Neural cell (in vitro differentiated cells): Measurements from ENCODE around the gene SHC2.

ENCODE experiments used
- POLR2AphosphoS5 ChIP-seq: IDR thresholded peaks from 2 replicates; pipeline ENCODE4 v1.6.1; 2012
- TF ChIP-seq, protein P1 (sequence below): fragments of 450-650 bp; IDR thresholded peaks from 2 replicates; pipeline ENCODE4 v1.5.1; 2014; ENCODE audit warnings: antibody characterized with exemption, mild to moderate bottlenecking, moderate library complexity; ENCODE audit not compliant: poor library complexity, severe bottlenecking

DNA sequence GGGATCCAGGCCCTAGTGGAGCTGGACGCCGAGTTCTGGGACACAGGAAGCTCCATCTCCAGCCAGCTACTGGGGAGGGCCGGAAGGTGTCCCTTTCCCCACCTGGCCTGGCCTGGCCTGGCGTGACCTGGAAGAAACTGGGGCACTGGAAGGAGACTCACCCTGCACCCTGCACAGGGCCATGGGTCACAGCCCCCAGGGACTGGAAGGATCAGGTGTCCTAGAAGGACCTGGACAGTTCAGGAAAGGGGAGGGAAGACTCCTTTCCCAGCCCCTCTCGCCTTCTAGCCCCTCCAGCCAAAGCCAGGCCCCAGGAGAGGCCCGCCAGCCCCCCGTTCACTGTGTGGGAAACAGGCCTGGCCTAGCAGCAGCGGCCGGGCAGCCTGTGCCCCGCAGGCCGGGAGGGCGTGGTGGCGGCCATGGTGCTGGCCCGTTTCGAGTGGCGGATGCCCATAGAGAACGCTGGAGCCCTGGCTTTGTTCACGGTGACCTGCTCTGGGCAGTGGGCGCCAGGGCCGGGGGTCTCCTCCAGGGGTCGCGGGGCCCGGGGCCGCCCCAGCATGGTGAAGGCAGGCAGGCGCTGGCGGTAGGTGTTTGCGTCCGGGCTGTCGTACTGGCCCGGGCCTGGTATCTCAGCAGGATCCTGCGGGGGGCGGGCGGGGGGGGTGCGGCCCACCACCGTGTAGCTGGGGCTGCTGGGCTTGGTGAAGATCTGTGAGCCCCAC is 2.8 kb upstream of the SHC2 start:
- TF ChIP-seq, protein P1, sequence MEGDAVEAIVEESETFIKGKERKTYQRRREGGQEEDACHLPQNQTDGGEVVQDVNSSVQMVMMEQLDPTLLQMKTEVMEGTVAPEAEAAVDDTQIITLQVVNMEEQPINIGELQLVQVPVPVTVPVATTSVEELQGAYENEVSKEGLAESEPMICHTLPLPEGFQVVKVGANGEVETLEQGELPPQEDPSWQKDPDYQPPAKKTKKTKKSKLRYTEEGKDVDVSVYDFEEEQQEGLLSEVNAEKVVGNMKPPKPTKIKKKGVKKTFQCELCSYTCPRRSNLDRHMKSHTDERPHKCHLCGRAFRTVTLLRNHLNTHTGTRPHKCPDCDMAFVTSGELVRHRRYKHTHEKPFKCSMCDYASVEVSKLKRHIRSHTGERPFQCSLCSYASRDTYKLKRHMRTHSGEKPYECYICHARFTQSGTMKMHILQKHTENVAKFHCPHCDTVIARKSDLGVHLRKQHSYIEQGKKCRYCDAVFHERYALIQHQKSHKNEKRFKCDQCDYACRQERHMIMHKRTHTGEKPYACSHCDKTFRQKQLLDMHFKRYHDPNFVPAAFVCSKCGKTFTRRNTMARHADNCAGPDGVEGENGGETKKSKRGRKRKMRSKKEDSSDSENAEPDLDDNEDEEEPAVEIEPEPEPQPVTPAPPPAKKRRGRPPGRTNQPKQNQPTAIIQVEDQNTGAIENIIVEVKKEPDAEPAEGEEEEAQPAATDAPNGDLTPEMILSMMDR: no peak
- no peak for TF ChIP-seq POLR2AphosphoS5
